IPS-NIHi11 (cell line): ENCODE data around the gene TATDN2.
"Not testable (repeated sequence)": the region's sequence is repeated elsewhere in the genome, so short reads cannot be mapped to it uniquely, and the experiment has no call there.

ENCODE experiments used
- DNase-seq: peaks from one replicate; pipeline ENCODE4 v3.0.0; 2012; ENCODE audit warnings: mixed read lengths, low spot score

TATDN2 gene

GRCh38 chr3:10292505-10293419 is 44.5 kb downstream of the TATDN2 start, which contains the start of gene GHRL:
Gene GHRL, minus strand, starts transcription at chr3:10292947. Its CDS starts 2,767 bp downstream, at chr3:10290180.
- no peak for DNase-seq

GRCh38 chr3:10294030-10294586 is 45.8 kb downstream of the TATDN2 start:
- no peak for DNase-seq

- DNase-seq: not testable (repeated sequence)
Measured at GRCh38 chr3:10298064-10298463, 49.8 kb downstream of the TATDN2 start.

- no peak for DNase-seq
Measured at GRCh38 chr3:10299175-10299574, 50.9 kb downstream of the TATDN2 start.

- no peak for DNase-seq
Measured at GRCh38 chr3:10299679-10300078, 51.4 kb downstream of the TATDN2 start.

GRCh38 chr3:10300087-10300486 is 51.8 kb downstream of the TATDN2 start:
- DNase-seq: no peak

GRCh38 chr3:10303105-10303504 is 54.8 kb downstream of the TATDN2 start:
- no peak for DNase-seq

GRCh38 chr3:10303785-10304184 is 55.5 kb downstream of the TATDN2 start:
- no peak for DNase-seq

GRCh38 chr3:10304905-10305304 is 56.6 kb downstream of the TATDN2 start:
- no peak for DNase-seq

- DNase-seq: no peak
Measured at GRCh38 chr3:10305331-10305902, 57.2 kb downstream of the TATDN2 start.

GRCh38 chr3:10306156-10306555 is 57.9 kb downstream of the TATDN2 start:
- DNase-seq: no peak

- no peak for DNase-seq
Measured at GRCh38 chr3:10308678-10309077, 60.4 kb downstream of the TATDN2 start.

GRCh38 chr3:10309736-10310135 is 61.5 kb downstream of the TATDN2 start:
- DNase-seq: no peak

- no peak for DNase-seq
Measured at GRCh38 chr3:10310578-10310977, 62.3 kb downstream of the TATDN2 start.

- no peak for DNase-seq
Measured at GRCh38 chr3:10311710-10312109, 63.5 kb downstream of the TATDN2 start.

GRCh38 chr3:10312391-10312790 is 64.1 kb downstream of the TATDN2 start:
- DNase-seq: no peak

GRCh38 chr3:10312861-10313260 is 64.6 kb downstream of the TATDN2 start:
- no peak for DNase-seq

GRCh38 chr3:10315101-10315500 is 66.8 kb downstream of the TATDN2 start:
- DNase-seq: no peak

GRCh38 chr3:10315771-10316344 is 67.6 kb downstream of the TATDN2 start:
- no peak for DNase-seq

GRCh38 chr3:10317311-10317960 is 69.2 kb downstream of the TATDN2 start:
- no peak for DNase-seq

GRCh38 chr3:10317961-10318350 is 69.7 kb downstream of the TATDN2 start:
- DNase-seq: no peak

- no peak for DNase-seq
Measured at GRCh38 chr3:10319251-10319650, 71.0 kb downstream of the TATDN2 start.
